IPS-18c (cell line): Measurements from ENCODE around the gene NUDT12.

Source experiments
- H3K4me3 ChIP-seq: 2 replicates; pipeline ENCODE4 v1.7.0; 2013; ENCODE audit warnings: low read depth, mild to moderate bottlenecking, low read length, moderate library complexity; ENCODE audit not compliant: insufficient read depth
- H3K9me3 ChIP-seq: one replicate; pipeline ENCODE4 v1.6.1; 2013; ENCODE audit warnings: mild to moderate bottlenecking, low read length, moderate library complexity; ENCODE audit not compliant: control insufficient read depth, insufficient read depth

Gene NUDT12

DNA sequence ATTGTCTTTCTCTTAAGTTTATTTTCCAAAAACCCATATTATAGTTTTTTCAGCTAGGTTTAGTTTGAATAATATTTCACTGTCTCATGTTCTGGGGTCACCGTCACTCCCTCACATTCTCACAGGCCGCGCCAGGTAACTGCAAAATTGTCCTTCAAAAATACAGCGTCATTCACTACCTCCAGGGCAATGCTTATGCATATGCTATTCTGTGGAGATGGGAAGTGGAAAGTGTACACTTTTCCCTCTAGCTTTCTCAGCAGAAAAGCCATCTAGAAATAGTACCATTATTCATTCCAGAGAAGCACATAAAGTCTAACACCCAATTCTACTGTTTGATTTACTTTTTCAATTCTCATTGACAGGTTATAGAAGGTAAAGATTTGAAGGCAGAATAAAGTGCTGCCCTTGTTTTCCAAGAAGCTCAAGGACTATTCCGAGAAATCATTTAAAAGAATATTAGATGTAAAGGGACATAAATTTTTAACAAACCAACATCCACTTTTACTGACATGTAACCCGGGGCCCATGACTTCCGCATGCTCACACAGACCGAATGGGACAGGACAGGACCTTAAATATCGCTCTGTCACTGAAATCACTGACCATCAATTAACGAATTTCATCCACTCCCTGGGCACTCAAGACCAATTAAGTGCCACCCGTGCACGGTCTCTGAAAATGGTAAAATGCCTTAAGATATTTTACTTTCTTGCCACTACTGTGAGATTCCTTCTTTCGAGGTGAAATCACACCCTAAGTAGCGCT, 720 bp downstream of the NUDT12 start:
- H3K9me3 ChIP-seq: no peaks in the 10 kb centered on the region
- peak overlapping the region; percentile 92 for H3K4me3 ChIP-seq

DNA sequence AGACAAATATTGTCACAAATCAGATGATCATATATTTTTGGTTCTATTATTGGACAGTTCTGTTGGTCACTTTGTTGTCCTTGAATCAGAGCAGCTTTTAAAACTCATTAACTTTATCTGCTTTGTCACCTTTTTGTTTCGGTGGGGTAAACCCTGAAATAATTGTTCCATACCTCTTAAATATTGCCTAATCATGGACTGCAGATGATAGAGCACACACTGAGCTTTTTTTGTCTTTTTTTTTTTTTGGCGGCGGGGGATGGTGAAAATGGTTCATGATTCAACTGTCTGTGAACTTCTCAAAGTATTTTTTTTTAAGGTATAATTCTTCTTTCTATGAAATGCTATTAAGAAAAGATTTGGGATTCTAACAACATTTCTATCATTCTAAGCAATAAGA, 1.8 kb downstream of the NUDT12 start:
- no peaks in the 10 kb centered on the region for H3K9me3 ChIP-seq

DNA sequence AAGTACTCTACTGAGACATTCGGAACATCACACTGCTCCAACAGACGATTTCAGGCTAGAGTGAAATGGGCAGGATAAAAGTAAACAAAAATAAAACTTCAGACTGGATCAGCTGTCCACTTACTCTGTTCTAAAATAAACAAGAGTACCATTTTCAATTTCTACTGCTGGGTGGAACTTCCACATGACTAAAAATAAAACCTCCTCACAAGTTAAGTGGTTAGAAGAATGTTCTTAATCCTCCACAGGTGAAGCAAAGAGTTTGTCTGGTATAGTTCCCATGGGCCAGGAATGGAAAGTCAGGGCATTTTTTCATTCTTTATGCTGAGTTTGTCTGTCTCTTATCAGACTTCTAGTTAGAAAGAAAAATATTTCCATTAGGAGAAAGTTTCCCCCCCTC, 15.7 kb downstream of the NUDT12 start:
- Histone ChIP-seq H3K4me3 (no peak overlapping the region), H3K9me3 (no peaks in the 10 kb centered on the region)

More for the DNA sequence above, 1.8 kb downstream of the NUDT12 start:
- no peak overlapping the region for H3K4me3 ChIP-seq

DNA sequence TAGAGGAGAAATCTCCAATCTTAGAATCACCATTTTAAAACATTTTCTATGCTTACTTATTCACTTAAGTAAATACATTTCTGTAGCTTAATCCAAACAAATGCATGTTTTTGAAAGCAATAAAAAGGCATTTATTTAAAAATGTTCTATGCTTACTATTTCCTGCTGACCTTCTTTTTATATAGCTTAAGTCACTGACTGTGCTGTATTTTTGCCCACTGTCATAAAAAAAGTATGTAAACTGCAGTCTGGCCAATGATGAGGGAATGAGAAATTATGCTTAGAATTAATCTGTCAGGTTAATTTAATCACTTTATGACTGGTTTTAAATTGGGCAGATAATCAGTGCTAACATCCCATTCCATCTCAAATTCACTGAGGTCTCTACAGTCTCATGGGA, 20.1 kb downstream of the NUDT12 start:
- no peaks in the 10 kb centered on the region for H3K9me3 ChIP-seq
- no peak overlapping the region for H3K4me3 ChIP-seq

DNA sequence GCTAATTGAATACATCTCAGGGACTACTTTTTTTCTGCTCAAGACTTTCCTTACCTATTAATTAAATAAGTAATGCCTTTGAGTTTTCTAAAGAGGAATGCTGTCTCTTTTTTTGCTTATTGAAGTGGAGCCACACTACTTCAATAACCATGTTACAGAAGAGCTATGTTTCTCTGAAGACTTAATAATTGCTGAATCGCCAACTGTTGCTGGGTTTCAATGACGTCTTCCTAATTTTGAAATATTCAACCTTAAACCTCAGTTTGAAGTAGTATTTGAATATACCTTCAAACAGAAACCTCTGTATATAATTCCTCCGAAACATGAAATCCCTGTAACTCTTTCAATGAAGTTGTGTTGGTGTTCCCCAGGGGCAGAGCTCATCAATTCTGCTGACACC, 21.0 kb downstream of the NUDT12 start:
- no peaks in the 10 kb centered on the region for H3K9me3 ChIP-seq
- no peak overlapping the region for H3K4me3 ChIP-seq

DNA sequence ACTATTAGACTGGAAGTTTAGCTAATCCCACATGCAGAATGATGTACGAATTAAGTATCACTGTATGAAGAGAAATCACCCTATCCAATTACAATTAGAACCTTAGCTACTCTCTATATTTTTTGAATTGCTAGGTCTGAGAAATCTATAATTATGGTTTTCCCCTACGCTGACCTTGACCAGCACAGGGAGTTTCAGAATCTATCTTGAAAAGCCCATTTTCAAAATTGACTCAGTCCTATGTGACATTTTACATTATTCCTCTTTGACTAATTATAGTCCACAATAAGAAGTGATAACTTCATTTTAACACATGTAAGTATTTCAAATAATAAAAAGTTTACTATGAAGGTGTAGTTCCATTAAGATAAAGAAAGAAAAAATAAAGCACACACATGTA, 21.5 kb downstream of the NUDT12 start:
- Histone ChIP-seq H3K4me3 (no peak overlapping the region), H3K9me3 (no peaks in the 10 kb centered on the region)

DNA sequence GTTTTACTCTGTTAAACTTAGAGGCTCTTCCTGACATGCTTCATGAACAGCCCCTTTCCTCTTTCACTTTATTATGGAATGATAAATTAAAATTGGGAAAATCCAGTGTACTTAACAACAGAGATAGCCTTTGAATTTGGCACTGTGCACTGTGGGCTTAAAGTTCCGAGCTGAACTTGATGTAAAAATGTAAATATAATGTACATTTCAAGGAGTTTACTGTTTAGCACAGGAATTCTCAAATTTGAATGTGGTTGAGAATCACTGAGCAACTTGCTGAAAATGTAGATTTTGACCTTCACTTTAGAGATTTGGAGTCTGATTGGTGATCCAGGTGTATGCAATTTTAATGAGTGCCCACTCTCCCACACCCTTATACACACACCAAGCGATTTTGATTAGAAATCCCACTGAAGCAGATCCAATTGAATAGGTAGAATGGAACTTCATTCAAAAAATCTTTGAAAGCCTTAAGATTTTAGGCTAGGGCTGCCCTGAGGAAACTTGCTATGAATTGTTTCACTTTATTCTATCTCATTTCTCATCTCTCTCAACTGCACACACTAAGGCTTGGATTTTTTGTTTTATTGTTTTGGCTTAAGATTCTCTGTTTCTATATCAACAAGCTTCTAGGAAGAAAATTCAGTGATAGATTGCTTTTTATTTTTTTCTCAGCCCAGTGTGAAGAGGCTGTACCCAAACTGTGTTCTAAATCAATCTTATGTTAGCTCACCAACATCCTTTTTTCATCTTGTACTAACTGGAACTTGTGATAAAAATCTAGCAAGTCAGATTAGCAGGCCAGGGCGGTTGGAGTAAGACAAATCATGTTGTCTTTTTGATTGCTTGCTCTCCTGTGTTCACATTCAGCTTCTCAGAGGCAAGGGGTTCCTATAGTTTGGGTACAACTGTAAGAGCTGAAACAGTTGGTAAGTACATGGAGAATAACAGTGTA, 22.9 kb downstream of the NUDT12 start:
- H3K4me3 ChIP-seq: no peak overlapping the region
- no peaks in the 10 kb centered on the region for H3K9me3 ChIP-seq

DNA sequence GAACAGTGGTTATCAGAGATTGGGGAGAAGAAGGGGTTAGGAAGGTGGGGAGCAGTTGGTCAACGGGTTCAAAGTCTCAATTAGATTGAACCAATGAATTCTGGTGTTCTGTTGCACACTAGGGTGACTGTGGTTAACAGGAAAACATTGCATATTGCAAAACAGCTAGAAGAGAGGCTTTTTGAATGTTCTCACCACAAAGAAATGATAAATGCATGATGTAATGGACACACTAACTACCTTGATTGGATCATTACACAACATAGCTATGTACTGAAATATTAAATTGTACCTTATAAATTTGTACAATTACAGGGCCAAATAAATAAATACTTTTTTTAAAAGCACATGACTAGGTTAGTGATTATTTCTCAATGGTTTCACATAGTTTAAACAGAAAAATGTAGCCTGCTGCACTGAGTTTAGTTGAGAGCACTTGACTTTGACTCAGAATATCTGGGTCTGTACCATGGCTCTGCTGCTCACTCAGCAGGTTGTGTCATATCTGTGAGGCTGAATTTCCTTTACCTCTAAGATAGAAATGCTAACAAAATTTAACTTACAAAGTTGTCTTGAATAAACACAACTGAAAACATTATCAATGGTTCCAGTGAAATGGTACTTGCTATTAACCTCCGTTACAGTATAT, 30.4 kb downstream of the NUDT12 start:
- H3K9me3 ChIP-seq: no peaks in the 10 kb centered on the region
- H3K4me3 ChIP-seq: no peak overlapping the region

DNA sequence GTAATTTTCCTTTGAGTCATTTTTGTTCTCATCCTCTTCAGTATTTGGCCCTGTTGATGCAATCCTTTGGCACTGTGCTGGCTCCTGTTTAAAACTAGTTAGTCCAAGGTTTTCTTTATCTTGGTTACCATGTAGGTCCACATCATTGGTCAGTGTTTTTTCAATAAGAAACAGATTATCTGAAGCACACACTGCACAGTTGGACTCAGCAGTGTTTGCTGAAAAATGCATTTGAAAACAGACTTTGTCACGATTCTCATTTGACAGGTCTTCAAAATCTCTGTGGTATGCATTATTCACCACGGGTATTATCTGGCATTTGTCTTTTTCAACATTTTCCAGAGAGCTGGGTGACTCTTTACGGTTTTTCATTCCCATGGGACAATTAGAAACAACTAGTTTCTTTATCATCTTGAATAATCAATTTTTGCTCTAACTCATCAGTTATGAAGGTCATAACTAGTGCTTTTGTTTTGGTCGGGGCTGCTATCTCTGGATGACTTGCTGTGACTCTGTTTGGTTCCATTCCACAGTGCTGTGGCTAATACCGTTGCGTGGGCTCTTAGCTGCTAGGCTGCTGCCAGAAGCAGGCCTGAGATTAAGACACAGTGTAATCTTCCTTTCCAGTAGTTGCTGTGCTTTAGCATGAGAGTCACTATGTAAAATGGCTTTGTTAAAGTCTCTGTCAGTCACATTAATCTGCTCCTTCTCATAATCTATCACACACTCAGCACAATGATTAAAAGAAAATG, 36.2 kb downstream of the NUDT12 start:
- H3K4me3 ChIP-seq: no peak overlapping the region
- H3K9me3 ChIP-seq: no peaks in the 10 kb centered on the region

DNA sequence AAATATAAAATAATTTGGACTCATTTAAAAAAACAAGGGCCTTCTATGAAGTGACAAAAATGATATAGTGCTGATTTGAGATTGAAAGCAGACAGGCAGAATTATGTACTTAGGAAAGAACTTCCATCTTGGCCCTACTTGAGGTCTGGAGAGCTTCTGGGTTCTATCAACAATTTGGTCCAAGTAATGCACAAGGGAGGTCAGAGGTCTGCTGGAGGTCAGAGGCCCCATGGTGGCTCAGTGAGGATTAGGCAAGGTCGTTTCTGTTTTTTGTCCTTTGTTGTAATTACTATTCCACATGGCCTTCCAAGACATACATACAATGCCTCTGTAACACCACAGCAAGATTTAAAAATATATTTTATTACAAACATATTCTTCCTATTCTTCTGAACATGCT, 37.2 kb downstream of the NUDT12 start:
- no peak overlapping the region for H3K4me3 ChIP-seq
- H3K9me3 ChIP-seq: no peaks in the 10 kb centered on the region

DNA sequence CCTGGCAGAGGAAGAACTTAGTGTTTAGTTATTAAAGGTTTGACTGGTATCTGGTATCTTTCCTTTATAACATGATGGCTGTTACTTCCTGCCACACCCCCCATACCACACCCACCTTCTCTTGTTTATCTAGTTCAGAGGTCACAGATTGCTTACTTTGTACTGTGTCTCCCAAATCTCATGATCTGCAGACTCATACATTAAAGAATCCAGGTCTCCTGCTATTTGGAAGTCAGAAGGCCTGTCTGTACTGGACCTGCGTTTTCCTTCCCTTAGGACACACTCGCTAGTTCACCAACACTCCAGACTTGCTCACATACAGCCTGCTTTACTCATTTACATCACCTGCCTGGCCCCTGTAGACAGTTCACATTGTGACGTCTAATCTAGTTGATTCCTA, 39.3 kb downstream of the NUDT12 start:
- no peaks in the 10 kb centered on the region for H3K9me3 ChIP-seq
- no peak overlapping the region for H3K4me3 ChIP-seq

DNA sequence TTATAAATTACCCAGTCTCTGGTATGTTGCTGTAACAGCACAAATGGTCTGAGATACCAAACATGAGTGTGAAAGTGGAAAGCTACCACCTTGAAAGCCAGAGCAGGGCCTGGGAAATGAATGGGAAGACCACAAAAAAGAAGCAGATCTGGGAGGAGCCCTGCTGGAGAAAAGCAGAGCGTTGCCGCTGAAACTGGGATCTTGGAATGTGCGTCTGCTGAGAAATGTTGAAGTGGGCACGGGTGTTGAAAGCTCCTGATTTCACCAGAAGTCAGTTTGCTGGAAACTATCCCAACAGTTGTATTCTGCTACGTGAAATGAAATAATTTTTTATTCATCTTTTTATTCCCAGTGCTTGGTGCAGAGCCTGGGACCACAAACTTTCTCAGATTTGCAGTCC, 40.0 kb downstream of the NUDT12 start:
- no peaks in the 10 kb centered on the region for H3K9me3 ChIP-seq
- no peak overlapping the region for H3K4me3 ChIP-seq

DNA sequence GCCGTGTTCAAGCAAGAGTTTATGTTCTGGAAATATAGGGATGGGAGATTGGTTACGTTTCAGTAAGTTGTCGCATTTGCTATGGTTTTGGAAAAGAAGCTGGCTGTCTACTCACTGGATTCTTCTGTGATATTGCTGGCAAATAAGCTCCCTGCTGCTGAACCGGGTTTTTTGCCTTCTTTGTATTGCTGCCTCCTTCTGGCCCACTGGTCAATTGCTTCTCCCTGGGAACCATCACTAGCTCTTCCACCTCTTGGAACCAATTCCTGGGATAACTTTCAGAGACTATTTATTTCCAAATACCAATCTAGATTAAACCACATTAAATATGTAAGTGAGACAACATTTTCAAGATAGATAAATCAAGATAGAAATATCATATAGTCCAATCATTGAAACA, 43.0 kb downstream of the NUDT12 start:
- Histone ChIP-seq H3K9me3 (no peaks in the 10 kb centered on the region), H3K4me3 (no peak overlapping the region)

DNA sequence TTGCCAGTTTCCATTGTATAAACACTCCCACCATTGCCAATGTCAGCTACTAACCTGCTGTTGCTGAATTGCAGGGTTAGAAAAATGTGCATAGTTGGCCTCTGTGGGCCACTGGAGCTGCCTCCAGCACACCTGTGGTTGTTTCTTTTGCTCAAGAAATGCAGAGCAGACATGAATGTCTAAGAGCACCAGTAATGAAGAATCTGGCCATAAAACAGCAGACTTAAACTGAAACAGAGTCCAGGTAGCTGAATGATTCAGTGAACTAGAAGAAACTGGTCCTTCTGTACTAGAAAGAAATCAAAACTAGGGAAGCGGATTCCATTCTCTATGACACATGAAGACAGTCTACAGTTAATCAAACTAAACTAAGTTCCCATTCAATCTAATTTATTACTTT, 48.2 kb downstream of the NUDT12 start:
- H3K4me3 ChIP-seq: no peak overlapping the region

DNA sequence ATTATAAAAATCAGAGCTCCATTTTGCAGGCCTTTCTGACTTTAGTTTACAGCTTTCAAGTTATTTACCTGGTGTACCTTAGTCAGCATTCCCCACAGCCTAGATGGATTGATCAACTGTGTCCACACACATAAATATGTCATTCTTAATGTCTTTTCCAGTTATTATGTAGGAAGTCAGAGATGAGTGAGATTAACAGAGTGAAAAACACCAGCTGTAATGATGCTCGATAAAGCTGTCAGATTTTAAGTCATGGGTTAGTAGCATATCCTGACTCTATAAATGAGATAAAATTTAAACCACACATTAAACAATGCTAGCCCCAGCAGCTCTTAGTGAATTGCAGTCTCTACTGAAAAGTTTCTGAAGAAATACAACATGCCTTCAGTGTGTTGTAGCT, 48.9 kb downstream of the NUDT12 start:
- Histone ChIP-seq H3K4me3 (no peak overlapping the region), H3K9me3 (no peaks in the 10 kb centered on the region)

More for the DNA sequence above, 48.2 kb downstream of the NUDT12 start:
- no peaks in the 10 kb centered on the region for H3K9me3 ChIP-seq

DNA sequence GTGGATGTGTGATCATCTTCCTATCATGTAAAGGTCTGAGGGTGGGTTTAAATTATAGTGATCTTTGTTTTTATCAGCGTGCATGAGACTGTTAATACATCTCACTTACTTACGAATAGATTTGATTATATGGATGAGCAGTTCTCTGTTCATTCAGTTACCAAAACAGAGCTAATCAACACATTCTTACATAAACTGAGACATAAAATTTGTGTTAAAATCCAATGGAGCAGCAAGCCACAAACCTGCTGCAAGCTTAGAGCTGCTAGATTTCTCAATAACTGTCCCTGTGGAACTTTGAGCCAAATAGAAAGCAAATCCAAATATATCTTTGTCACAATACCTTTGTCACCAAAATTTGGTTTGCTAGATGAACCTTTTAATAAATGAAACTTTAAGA, 50.1 kb downstream of the NUDT12 start:
- Histone ChIP-seq H3K4me3 (no peak overlapping the region), H3K9me3 (no peaks in the 10 kb centered on the region)

DNA sequence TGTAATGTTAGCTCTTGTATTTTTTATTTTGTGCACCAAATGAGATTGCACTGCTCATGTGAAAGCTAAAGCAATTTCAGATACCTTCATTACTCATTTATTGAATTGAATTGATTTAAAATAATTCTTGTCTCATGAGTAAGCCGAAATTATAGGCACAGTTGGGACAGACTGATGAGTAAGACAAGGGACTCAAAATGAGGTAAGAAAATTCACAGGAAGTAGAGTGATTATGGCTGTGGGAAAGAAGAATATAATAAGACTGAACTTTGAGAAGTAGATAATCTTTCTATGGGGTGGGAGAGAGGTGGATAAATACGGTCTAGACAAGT, 51.1 kb downstream of the NUDT12 start:
- Histone ChIP-seq H3K9me3 (no peaks in the 10 kb centered on the region), H3K4me3 (no peak overlapping the region)
